AG04449 (cell line): Measurements from ENCODE around the gene UROC1.

Experiments used
- CTCF ChIA-PET: fragments of 350-600 bp; formaldehyde crosslinking; extraction: SDS; loops from one replicate; lab custom pipeline; 2021; ENCODE audit warnings: antibody characterized with exemption; lab: Yijun Ruan, JAX
- POLR2A ChIA-PET: fragments of 400-600, 350-600 bp; formaldehyde crosslinking; extraction: SDS; loops from one replicate; lab custom pipeline; 2020; ENCODE audit warnings: antibody characterized with exemption, inconsistent platforms; lab: Yijun Ruan, JAX
- DNase-seq: peaks from one replicate; pipeline ENCODE4 v3.0.0-alpha.2; 2010; ENCODE audit warnings: low read depth, low spot score
- H3K4me3 ChIP-seq: 2 replicates; pipeline ENCODE4 v1.5.1; 2011; ENCODE audit warnings: low read depth, mild to moderate bottlenecking, control low read depth, low read length
- TF ChIP-seq, protein P1 (sequence below): IDR thresholded peaks from one replicate; pipeline ENCODE4 v1.5.1; 2011; ENCODE audit warnings: mild to moderate bottlenecking, moderate library complexity, low read length, control low read depth, inconsistent platforms; ENCODE audit not compliant: insufficient read depth; ENCODE audit errors: missing control alignments

UROC1 gene

DNA sequence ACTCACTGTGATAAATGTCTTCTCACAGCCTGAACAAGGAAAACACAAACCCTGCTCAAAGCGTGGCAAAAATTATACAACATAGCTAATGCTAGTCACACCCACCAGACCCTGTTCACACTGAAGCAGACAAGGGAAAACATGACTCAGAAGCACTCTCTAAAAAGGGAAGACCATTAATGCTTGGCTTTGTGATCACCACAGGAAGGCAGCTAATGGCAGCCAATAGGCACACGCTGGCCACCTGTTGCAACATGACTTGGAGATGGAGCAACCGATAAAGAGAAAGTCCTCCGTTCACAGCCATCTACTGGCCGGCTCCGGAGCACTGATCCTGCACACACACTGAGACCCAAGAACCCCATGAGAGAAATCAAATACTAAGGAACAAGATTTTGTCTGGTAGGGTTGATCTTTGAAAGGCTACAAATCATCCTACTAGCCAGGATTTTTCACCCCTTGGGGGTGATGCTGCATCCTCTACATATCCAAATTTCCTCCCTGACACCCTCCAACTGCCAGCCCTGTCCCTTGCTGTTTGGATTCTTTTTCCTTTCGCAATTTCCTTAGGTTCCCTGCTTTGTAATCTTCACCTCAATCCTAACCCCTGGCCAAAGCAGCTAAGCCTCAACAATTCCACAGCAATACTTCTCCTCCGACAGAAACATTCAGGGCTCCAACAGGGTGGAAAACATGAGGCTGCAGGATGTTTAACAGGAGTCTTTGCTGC lies 45.1 kb downstream of the UROC1 start:
- ChIA-PET POLR2A (no interaction called here), CTCF (interaction anchor here (0.8 to 2.7 kb wide), 8 partner anchors 11 to 340 kb away, joined by 3 to 11 read pairs (median 5); no protein-coding TSS in a partner anchor)
- DNase-seq = peak; percentile 42
- H3K4me3 ChIP-seq = peak overlapping the region; percentile 6; the same call in 1 of the 2 replicates
- TF ChIP-seq, protein P1, sequence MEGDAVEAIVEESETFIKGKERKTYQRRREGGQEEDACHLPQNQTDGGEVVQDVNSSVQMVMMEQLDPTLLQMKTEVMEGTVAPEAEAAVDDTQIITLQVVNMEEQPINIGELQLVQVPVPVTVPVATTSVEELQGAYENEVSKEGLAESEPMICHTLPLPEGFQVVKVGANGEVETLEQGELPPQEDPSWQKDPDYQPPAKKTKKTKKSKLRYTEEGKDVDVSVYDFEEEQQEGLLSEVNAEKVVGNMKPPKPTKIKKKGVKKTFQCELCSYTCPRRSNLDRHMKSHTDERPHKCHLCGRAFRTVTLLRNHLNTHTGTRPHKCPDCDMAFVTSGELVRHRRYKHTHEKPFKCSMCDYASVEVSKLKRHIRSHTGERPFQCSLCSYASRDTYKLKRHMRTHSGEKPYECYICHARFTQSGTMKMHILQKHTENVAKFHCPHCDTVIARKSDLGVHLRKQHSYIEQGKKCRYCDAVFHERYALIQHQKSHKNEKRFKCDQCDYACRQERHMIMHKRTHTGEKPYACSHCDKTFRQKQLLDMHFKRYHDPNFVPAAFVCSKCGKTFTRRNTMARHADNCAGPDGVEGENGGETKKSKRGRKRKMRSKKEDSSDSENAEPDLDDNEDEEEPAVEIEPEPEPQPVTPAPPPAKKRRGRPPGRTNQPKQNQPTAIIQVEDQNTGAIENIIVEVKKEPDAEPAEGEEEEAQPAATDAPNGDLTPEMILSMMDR = no peak

DNA sequence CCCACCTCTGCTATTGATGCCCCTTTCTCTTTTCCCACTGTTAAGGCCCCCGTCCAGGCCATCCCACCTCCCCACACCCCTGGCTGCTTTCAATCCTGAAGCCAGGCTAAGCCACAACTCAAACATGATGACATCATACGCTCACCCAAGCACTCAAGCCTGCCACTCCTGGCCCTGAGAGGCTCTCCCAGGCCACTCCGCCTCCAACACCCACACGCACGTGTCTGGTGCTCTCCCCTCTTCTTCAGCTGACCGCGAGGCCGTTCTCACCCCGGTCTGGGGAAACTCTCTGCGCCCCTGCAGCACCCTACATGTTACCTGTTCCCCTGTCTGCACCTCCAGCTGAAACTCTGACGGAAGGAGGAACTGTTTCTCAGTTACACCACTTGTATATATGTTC lies 48.1 kb downstream of the UROC1 start:
- POLR2A ChIA-PET = no interaction called here
- CTCF ChIA-PET = interaction anchor here (1.8 to 2.6 kb wide), 2 partner anchors 22 to 1079 kb away, joined by 4 to 7 read pairs; no protein-coding TSS in a partner anchor
- DNase-seq = no peak
- TF ChIP-seq, protein P1 = no peak
- H3K4me3 ChIP-seq = no peak overlapping the region

DNA sequence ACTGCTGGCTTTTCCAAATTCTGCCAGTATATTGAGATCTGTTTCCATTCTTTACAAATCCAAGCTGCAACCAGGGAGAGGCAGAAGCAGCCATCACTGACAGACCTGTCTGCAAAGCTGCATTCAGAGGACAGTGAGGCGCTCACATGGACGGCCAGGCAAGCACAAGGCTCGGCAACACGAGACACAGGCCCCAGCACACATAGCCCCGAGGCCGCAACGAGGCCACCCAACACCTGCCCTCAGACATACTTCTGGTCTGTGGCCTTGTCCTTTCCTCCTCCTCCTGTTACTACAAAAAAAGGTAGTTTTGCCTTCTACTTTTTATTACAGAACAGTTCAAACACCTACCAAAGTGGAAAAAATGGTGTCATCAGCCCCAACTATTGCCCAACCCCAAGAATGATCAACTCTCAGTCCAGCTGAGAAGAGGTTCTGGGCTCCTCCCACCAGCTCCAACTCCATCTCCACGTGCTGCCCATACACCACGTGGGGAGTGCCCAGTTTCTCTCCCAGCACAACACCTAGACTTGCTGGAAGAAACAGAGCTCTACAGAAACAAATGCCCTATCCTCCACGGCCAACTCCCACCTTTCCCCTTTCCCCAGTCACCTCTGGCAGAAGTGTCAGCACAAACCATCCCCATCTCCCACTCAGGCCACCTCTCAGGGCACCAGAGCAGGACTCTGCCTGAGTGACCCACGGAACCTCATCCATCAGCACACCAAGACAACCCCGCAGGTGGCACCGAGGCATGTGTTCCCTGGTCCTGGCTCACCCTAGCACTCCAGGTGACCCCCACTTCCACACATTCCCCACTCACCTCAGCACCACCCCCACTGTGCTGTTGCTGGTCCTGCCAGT lies 49.3 kb downstream of the UROC1 start:
- POLR2A ChIA-PET = no interaction called here
- no peak overlapping the region for H3K4me3 ChIP-seq
- DNase-seq = no peak
- CTCF ChIA-PET = no interaction called here
- TF ChIP-seq, protein P1 = no peak

DNA sequence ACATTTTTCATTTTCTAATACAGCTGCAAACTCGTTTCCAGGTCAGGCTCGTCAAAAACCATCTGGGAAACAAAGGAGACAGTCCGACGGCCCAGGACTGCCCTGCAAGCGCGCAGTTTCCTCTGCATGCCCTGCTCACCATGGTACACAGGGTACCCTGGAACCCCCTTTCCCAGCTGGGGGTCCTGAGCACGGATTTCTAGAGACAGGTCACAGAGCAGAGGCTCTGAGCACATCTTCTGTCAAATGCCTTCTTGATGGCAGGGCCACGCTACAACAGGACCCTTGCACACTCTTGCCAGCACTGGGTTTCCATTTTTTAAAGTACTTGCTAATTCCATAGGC lies 50.0 kb downstream of the UROC1 start:
- DNase-seq = no peak
- TF ChIP-seq, protein P1 = no peak
- H3K4me3 ChIP-seq = no peak overlapping the region
- POLR2A ChIA-PET = no interaction called here
- CTCF ChIA-PET = interaction anchor here (1.3 kb wide), 1 partner anchor 11 kb away, joined by 3 read pairs; no protein-coding TSS in a partner anchor

DNA sequence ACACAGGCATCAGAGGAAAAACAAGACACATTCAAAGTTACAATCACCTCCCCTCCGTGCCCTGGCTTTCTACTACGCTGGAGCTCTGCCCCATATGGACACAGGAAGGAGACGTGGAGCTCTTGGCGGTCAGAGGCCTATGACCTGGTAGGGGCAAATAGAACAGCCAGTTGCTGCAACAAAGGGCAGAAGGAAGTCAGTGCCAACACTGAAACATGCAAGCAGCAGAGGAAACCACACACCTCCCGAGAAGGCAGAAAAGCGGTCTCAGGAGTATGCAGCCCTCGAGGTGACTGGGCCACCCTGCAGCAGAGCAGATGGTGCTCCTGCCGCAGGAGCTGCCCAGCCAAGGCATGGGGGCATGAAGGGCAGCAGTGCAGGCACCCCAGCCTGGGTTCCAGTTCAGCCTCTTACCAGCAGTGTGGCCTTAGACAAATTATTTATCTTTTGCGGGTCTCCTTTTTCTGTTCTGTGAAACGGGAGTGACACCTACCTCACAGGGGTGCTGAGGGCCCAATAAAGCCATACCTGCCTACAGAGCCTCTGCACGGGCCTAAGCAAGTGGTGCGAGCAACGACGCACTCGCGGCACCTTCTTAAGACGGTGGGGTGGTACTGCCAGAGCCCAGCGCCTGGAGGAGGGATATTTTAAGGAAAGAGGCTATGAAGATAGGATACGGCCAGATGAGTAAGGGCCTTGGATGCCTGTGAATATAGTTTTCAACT lies 50.5 kb downstream of the UROC1 start:
- CTCF ChIA-PET = interaction anchor here (1.0 to 1.3 kb wide), 3 partner anchors 8 to 16 kb away, joined by 3 to 5 read pairs (median 3); no protein-coding TSS in a partner anchor
- TF ChIP-seq, protein P1 = no peak
- POLR2A ChIA-PET = no interaction called here
- no peak overlapping the region for H3K4me3 ChIP-seq
- DNase-seq = no peak
